ENCODE results near the gene SLC38A7.
"Not testable (repeated sequence)": the region's sequence is repeated elsewhere in the genome, so short reads cannot be mapped to it uniquely, and the experiment has no call there.

SLC38A7 gene

DNA sequence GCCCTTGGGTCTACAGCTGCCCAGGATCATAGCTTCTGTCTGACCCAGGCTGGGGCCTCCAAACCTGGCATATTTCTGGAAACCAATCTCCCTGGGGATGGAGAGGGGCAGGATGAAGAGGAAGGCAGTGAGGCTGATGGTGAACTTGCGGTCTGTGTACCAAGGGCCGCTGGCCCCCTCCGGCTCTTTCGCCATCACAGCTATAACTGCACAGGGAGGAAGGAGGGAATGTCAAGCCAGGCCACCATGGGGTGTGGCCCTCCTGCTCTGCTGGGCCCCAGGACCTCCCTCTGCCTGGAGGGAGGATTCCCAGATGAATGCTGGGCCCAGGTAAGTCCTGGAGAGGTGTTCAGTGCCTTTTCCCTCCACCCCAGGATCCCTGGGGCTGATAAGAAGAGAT is 6.3 kb downstream of the SLC38A7 start:
- DNase-seq, result no peak

DNA sequence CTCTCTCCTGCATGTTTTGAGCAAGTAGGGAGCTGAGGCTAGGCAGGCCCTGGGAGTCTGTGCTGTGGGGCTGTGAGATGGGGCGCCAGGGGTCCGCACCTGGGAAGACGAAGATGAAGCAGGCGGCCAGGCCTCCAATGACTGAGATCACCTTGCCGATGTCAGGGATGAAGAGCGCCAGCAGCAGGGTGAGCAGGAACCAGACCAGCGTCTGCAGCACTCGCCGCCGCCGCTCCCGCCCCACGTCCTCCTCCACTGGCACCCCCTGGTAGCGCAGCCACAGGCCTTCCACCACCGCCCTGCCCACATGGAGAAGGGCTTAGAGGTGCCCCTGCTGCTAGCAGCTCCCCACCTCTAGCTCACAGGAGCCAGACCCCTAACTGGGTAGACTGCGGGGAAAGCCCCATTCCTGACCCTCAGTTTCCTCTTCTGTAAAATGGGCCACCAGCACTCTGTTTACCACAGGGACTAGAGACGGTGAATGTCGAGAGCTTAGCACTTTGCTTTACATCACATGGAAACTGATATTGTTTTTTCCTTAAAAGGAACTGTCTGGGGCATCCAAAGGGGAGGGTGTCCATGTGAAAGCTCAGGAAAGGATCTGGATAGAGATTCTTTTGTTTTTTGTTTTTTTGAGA is 13.5 kb downstream of the SLC38A7 start:
- no peak for DNase-seq

GRCh38 chr16:58670177-58670576 is 14.4 kb downstream of the SLC38A7 start:
- no peak for DNase-seq

DNA sequence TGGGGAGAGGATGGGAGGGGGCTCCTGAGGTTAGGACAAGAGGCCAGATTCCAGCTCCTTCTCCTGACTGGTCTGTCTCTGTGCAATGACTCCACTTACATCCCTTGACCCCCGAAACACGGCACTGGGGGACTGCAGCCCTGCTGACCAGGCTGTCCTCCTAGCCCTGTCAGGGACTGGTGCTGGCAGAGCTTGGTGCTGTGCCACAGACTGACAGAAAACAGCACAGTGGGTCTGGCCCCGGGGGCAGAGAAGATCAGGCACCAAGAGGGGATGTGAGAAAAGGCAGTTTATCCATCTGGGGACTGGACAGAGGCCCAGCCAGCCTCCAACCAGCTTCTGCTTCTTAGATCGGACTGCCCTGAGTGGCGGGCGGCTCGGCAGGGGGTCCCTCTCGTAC is 19.4 kb downstream of the SLC38A7 start:
- no peak for DNase-seq

GRCh38 chr16:58661199-58661830 is 23.3 kb downstream of the SLC38A7 start:
- no peak for DNase-seq

- not testable (repeated sequence) for DNase-seq
Observed at GRCh38 chr16:58659911-58660310, 24.7 kb downstream of the SLC38A7 start.

- DNase-seq, result no peak
Observed at GRCh38 chr16:58658796-58659211, 25.8 kb downstream of the SLC38A7 start.

DNA sequence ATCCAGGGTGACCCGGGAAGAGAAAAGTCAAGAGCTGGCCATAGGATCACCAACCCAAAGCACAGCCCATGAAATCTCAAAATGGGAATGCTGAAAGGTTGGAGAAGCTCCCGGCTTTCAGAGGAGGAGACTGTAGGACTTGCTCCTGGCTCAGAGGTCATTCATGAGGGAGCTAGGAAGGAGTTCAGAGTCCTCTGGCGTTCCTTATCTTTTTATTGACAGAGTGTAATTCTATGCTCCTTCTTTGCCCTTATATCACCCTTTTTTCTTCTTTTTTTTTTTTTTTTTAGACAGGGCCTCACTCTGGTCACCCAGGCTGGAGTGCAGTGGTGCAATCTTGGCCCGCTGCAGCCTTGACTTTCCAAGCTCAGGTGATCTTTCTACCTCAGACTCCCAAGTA is 27.7 kb downstream of the SLC38A7 start:
- no peak for DNase-seq

DNA sequence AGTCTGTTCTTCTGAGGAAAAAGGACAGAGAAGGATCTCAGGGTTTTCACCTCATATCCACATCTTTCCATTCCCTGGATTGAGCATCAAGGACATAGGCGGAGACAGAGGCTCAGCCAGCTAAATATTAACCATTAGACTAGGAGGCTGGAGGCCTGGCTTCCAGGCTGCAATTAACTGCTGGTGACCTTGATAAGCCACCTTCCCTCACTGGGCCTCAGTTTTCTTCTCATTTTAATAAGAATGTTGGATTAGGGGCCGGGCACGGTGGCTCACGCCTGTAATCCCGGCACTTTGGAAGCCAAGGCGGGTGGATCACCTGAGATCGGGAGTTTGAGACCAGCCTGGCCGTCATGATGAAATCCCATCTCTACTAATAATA is 29.4 kb downstream of the SLC38A7 start:
- no peak for DNase-seq

GRCh38 chr16:58654560-58655214 is 29.9 kb downstream of the SLC38A7 start:
- DNase-seq, result no peak

- DNase-seq, result no peak
Observed at GRCh38 chr16:58652741-58653140, 31.8 kb downstream of the SLC38A7 start.

GRCh38 chr16:58651965-58652348 is 32.6 kb downstream of the SLC38A7 start:
- no peak for DNase-seq

- DNase-seq, result no peak
Observed at GRCh38 chr16:58649707-58650106, 34.9 kb downstream of the SLC38A7 start.

DNA sequence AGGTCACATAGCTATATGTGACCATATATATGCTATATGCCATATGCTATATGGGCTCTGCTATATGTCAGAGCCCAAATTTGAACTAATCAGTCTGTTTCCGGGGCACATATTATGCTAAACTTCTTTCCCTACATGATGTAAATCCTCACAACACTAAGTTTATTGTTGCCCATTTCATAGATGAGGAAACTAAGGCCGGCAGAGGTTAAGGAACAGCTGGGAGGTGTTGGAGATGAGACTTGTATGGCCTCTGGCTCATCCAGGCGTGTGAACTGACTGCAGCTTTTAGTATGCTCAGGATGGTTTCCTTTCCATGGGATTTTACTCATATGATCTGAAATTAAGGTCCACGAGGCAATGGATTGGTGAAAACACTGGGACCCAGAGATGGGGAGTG is 37.5 kb downstream of the SLC38A7 start:
- no peak for DNase-seq

DNA sequence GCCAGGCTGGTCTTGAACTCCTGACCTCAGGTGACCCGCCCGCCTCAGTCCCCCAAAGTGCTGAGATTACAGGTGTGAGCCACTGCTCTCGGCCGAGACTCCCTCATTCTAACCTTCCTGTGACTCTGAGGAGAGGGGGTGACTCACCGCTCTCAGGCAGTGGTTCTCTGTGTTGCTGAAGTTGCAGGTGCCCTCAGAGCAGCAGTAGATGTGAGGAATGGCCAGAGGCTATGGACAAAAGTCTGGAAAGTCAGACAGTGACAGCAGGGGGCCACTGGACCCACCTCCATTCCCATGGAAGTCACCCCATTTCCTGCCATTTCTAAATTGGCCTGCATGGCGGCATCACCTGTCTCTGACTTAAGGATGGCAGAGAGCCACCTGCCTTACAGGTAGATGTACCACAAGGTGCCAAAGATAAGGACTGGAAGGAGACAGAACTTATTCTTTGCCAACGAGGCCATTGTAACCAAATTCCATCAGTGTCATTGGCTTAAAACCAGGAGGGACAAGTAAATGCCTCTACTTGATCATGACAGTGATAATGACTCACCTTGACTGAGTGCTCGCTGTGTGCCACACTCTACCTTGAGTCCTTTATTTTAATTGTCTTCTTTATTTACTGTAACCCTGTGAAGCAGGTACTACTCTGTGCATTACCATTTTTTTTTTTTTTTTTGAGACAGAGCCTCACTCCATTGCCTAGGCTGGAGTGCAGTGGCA is 39.6 kb downstream of the SLC38A7 start:
- DNase-seq, result no peak

DNA sequence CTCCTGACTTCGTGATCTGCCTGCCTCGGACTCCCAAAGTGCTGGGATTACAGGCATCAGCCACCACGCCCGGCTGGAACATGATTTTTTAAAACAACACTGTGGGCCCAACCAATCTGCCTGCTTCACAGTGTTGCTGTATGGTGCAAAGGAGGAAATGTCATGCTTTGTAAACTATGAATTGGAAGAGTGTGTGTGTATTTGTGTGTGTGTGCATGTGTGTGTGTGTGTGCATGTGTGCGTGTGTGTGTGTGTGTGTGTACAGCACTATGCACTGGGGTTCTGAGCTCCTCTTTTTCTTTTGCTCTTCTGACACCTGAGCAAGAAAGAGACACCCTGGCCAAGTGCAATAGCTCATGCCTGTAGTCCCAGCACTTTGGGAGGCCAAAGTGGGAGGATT is 40.5 kb downstream of the SLC38A7 start:
- DNase-seq, result no peak

GRCh38 chr16:58640949-58641348 is 43.6 kb downstream of the SLC38A7 start:
- DNase-seq, result no peak

DNA sequence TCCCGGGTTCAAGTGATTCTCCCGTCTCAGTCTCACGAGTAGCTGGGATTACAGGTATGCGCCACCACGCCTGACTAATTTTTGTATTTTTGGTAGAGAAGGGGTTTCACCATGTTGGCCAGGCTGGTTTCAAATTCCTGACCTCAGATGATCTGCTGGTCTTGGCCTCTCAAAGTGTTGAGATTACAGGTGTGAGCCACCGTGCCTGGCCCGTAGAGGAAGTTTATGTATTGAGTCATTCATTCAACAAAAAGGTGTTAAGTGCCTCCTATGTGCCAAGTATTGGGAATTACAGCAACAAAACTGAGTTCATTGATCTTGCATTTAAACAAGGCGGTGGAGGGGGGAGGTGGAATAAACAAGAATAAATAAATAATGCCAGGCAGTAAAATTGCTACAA is 44.7 kb downstream of the SLC38A7 start:
- no peak for DNase-seq

DNA sequence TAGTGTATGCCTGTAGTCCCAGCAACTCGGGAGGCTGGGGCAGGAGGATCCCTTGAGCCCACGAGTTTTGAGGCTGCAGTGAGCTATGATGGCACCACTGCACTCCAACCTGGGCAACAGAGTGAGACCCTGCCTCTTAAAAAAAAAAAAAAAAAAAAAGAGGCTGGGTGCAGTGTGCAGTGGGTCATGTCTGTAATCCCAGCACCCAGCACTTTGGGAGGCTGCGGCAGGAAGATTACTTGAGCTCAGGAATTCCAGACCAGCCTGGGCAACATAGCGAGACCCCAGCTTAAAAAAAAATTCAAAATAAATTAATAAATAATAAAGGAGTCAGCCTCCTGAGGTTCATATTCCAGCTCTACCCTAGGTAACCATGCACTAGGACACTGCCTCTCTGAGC is 45.3 kb downstream of the SLC38A7 start:
- DNase-seq, result no peak

DNA sequence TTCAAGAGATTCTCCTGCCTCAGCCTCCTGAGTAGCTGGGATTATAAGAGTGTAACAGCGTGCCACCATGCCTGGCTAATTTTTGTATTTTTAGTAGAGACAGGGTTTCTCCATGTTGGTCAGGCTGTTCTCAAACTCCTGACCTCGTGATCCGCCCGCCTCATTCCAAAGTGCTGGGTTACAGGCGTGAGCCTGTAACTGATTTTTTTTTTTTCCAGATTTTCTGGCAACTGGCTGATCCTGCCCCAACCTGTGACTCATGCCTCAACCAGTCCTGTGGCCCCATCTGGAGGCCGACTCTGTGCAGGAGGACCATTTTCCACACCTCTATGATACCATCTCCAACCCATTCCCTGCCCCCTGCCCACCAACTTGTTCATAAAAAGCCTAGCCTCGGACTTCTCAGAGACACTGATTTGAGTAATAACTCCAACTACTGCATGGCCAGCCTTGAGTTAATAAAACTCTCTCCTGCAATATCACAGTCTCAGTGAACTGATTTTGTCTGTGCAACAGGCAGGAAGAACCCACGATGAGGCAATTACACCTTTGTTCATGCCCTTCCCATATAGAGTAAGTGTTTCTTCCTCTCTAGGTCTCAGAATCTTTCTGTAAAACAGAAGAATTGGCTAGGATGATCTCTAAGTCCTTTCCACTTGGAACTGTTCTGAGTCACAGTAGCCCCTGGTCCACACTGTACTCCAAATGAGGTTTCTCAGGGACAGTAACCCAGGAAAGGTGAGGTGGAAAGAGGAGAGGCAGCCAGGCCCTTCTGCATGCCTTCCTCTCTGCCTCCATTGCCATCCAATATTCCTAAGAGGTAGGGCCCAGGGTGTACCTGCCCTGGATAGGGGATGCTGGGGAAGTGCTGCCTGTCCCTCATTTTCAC is 46.2 kb downstream of the SLC38A7 start:
- no peak for DNase-seq

DNA sequence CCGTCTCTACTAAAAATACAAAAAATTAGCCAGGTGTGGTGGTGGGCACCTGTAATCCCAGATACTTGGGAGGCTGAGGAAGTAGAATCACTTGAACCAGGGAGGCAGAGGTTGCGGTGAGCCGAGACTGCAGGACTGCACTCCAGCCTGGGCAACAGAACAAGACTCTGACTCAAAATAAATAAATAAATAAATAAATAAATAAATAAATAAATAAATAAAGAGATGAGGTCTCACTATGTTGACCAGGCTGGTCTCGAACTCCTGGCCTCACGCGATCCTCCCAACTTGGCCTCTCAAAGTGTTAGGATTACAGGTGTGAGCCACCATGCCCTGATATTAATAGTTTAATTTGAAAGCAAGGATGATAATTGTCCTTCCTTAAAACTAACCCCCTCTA is 47.5 kb downstream of the SLC38A7 start:
- not testable (repeated sequence) for DNase-seq

DNA sequence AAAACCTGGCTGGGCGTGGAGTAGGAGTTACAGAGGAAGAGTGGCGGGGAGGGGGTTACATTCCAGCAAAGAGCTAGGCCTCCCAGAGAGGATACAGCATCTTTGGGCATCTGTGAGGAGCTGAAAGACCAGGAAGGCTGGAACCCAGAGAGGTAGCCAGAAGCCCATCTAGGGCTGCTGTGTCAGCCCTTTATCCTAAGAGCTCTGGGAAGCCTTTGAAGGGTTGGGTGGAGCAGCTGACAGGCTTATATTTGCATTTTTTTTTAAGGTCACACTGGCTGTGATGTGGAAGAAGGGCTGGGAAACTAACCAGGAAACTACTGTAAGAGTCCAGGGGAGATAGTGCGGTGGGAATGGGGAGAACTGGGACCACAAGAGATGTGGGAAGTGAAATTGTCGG is 48.1 kb downstream of the SLC38A7 start:
- no peak for DNase-seq

GRCh38 chr16:58635502-58635901 is 49.1 kb downstream of the SLC38A7 start:
- DNase-seq, result no peak
